NCI-H187 treated with DMSO at 0.1 percent for 48 hours (cell line): ENCODE results near the gene HSPA1L.

Experiments
- DNase-seq: peaks from one replicate; lab custom pipeline; 2025; lab: John Stamatoyannopoulos, UW

The HSPA1L gene

DNA sequence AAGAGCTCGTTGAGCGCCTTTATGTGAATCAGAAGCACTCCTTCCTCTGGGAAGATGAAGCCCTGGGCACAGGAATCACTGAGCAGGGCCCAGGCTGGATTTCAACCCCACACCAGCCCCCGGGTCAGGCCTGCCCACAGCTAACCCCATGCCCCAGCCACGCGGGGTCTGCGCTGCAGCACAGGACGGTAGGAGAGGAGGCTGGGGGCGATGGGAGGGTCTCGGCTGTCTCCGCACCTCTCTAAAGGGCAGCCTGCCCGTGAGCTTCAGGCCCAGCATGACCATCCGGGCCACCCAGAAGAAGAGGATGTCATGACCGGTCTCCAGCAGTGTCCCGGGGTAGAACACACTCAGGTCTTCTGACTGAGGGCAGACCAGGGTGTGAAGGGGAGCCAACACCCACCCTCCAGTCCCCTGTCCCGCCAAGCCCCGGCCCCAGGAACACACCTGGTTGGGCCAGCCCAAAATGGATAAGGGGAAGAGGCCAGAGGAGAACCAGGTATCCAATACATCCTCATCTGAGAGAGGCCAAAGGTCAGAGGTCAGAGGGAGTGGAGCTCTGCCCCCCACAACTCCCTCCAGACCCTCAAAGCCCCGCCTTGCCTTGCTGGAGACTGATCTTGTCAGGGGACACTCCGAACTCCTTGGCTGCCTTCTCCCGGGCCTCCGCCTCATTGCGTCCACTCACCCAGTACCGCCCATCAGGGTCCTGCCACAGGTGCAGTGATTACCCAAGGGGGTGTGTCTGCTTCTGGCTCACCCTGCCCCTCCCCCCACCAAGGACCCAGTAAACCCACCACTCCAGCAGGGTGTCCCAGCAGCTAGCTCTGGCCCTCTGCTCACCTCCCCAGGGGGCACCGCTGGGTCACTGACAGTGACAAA, 33.6 kb downstream of the HSPA1L start:
- no peak for DNase-seq

DNA sequence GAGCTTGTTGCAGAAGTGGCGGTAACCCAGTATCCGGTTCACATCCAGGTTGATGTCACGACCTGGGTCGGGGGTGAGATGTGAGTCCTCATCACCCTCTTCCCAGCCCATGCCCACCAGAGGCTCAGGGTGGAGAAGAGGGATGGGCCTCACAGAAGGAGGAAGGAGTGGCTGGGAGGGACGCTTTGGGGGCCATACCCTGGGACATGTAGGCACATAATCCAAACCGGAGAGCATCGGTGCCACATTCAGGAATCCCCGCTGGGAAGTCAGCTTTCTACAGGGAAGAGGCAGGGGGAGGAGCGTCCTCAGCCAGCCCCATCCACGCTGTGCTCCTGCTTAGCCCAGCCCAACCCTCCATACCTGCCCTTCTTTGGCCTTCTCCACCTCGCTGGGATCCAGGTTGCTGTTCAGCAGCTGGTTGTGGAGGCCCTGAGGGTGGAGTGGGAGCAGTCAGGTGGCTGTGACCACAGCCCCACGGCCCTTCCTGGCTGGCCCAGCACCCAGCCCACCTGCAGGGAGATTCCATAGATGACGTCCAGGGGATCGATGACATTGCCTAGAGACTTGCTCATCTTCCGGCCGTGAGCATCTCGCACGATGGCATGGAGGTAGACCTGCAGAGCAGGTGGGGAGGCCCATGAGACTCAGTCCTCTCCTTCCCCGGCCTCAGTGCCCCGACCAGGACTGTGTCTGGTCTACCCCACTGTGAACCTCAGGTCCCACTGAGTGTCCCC, 34.4 kb downstream of the HSPA1L start:
- DNase-seq = no peak

DNA sequence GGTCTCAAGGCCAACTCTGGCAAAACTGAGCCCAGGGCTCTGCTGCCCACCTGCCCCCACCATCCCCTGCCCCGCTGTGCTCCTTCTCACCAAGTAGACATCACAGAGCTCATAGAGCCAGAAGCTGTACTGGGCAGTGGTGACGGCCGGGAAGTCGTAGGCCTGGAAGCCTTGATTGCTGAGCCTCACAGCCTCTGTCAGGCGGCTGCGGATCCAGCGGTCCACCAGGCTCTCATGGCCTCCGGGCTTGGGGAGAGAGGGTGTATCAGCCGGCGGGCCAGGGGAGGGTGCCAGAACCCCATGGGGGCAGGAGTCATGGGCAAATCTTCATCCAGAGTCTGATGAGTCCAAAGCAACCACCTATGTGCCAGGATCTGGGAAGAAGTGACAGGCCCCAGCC, 35.2 kb downstream of the HSPA1L start:
- no peak for DNase-seq

DNA sequence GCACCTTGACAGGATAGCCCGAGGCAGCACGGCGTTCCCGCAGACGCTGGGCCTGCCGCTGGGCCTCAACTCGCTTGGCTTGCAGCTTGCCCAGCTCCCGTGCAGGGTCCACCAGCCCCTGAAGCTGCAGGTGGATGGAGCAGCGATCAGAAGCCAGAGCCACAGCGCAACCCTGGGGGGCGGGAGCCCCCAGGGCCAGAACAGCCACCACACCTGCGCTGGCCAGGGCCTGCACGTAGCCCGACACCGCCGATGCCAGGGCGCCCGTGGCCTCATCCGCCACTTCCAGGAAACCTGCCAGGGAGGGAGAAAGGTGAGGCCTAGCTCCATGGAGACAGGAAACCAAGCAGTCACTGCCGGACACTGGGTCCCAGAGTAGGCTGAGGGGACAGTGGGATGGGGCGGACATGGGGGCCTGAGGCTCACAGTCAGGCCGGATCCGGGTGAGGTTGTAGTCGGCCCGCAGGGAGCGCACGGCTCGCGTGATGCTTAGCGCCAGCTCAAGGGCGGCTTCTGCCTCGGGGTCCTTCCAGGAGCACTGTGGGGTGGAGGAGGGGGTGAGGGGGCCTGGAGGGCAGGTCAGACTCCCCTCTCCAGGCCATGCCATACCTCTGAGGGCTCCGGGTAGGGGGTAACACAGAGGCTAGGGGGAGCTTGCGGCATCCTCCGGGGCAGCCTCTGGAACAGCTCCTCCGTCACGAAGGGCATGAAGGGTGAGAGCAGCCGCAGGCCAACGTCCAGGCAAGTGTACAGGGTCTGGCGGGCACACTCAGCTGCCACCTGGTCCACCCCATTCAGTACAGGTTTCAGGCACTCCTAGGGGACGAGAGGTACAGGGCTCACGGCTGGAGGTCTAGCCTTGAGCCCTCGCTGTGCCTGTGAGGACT, 35.8 kb downstream of the HSPA1L start:
- DNase-seq = no peak

DNA sequence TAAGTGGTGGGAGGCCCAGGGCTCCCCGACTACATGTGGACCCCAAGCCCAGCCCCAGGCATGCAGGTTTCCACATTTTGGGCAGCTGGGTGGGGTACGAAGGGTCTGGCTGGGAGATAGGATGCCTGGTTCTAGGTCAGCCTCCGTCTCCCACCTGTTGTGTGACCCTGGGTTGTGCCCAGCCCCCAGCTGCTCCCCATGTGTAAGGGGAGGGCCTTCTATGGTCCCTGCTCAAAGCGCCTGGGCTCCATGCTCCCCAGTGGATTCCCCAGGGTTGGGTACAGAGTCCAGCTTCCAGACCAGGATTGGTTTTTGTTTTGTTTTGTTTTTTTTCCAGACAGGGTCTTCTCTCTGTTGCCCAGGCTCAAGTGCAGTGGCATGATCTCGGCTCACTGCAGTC, 36.9 kb downstream of the HSPA1L start:
- no peak for DNase-seq

DNA sequence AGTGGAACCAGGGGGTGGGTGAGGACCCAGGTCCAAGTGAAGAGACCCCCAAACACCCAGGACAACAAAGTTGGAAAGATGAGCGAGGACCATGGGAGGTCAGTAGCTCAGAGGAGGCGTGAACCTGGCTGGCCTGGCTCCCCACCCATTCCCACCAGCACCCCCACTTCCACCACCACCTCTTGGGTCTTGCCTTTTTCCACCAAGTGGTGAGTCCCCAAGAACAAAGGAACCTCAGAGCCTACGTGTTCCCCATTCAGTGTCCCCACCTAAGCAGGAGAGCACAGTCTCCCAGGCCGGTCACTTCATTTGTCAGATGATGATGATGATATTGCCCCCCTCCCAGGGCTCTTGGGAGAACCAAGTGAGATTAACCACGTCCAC, 37.4 kb downstream of the HSPA1L start:
- no peak for DNase-seq

DNA sequence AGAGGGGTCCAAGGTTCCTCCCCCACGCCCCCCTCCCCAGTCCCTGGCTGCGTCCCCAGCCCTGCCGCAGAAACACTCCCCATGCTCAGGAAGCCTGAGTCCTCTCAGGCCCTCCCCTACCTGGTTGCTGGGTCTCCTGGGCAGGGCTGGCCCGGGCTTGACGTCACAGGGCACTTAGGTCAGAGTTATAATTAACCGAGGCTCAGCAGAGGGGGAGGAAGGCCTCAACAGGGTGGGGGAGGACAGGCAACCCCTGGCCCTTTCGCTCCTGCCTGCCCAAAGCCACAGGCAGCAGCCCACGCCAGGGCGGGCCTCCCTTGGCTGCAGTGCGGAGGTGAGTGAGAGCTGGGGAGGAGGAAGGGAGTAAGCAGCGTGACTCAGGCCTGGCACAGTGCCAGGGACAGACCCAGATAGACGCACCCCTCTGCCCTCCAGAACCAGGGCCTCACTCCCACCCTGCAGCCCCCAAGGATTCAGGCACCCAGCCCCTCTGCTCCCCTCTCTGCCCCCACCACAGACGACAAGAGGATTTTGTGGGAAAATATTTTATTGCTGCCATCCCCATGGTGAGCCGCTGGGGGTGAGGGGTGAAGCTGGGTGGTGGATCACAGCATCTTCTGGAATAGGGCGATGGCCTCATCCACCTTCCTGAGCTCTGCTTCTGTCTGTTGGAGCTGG, 38.0 kb downstream of the HSPA1L start, which contains the start of gene VWA7:
VWA7 (minus strand) TSS at position 340 of the 678 bp plus-strand sequence. CDS start 549 bp downstream, outside the sequence.
- DNase-seq = no peak

DNA sequence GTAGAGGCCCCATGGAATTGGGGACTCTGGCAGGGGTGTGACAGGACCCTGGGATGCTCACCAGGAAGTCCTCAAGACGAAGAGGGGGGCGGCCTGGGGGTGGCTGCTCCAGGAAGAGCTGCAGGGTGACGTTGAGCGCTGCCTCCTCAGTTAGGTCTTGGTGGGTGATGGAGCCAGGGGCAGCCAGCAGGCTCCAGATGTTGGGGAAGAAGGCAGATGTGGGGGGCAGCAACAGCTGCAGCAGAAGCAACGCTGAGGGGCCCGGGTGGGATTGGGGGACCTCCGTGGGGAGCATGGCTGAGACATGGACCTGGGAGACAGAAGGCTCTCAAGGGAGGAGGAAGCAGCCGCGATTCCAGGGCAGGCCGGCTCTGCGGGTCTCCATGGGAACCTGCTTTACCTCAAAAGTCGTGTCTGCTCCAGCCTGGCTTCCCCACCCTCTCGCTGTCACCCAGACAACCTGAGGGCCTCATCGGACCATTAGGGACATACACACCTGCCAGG, 38.5 kb downstream of the HSPA1L start:
- no peak for DNase-seq

DNA sequence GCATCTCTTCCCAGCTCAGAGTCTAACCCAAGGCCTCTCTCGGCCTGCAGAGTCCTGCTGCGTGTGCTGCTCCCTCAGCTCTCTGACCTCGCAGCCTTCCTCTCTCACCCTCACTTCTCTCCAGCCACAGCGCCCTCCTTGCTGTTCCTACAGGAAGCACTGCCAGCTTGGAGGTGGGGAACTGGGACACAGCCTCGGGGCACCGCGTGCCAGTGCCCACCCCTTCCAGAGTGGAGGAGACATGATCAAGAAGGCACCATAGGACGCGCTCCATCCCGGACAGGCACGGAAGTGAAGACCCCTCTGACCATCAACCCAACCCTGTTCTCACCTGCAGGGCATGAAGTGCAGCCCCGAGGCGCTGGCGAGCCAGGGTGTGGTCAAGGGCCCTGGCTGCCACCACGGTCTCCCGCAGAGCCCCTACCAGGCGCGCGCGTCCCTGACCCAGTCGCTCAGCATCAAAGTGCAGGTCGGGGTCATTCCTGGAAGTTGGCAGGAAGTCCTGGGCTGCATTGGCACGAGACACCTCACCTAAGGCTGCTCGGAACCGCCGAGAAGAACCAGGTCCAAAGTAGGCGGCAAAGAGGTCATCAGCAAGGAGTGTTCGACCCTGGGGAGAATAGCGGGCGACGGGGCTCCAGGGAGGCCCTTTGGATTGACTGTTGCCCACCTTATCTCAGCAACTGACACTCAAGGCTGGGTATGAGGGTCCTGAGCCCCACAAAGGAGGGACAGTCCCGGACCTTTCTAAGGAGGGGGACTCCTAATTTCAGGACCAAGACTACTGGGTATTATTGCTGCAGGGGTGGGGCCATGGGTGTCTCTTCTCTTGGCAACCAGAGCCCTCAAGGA, 39.2 kb downstream of the HSPA1L start:
- DNase-seq = no peak

DNA sequence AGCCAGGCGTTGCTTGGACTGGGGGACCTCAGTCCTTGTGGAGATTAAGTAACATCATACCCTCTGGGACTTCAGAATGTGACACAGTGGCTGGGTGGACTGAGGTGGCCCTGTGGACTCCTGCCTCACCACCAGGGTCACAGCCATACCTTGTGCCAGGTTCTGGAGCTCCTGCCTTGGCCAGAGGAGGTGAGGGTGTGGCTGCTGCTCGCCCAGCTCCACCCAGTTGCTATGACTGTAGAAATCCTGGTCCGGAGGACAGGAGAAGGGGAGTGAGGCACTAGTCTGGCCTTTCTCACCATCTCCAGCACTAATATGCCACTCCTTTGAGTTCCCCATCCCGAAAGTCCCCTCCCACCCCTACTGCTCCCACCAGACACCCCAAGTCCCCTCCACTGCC, 39.9 kb downstream of the HSPA1L start:
- DNase-seq = no peak

DNA sequence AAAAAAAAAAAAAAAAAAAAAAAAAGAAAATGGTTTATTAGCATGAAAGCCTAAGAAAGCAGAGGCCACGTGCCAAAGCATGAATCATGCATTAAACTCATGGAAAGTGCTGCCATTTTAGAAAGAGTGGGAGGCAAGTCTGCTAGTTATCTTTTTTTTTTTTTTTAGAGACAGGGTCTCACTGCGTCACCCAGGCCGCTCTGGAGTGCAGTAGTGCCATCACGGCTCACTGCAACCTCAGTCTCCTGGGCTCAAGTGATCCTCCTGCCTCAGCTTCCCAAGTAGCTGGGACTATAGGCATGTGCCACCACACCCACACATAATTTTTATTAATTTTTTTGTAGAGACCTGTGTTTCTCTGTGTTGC, 43.1 kb downstream of the HSPA1L start:
- DNase-seq = no peak

DNA sequence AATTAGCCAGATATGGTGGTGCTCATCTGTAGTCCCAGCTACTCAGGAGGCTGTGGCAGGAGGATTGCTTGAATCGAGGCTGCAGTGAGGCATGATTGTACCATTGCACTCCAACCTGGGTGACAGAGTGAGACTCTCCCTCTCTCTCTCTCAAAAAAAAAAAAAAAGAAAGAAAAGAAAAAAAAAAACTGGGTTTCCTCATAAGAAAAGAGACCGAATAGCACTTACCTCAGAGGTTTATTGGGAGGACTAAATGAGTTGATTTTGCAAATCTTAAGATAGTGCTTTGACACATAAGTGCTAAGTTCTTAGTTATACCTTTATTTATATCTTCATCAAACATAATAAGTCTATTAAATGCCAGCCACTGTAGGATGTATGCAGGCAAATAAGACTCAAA, 44.2 kb downstream of the HSPA1L start:
- no peak for DNase-seq

DNA sequence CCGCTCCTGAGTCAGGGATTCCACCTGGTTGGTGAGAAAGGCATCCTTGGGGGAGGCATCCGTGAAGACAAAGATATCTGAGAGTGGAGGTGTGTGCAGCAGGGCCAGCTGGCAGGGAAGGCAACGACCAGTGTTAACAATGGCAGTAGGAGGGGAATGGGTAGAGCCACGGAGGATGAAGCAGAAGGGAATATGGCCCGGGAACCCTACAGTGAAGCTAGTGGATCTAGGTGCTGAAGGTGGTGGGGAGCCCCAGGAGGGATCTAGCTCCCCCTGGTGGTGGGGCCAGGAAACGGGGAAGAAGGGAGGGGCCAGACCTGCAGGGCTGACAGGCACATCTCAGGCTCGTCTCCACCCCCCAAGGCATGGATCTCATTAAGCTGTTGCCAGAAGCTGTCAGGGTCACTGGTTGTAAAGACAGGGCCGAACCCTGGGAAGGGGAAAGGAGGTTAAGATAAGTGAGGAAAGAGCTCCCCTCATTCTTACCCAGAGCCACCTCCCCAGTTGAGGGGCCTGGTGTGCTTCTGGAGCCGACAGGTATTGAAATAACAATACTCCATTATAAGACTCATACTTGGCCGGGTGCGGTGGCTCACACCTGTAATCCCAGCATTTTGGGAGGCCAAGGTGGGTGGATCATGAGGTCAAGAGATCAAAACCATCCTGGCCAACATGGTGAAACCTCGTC, 45.3 kb downstream of the HSPA1L start:
- no peak for DNase-seq

DNA sequence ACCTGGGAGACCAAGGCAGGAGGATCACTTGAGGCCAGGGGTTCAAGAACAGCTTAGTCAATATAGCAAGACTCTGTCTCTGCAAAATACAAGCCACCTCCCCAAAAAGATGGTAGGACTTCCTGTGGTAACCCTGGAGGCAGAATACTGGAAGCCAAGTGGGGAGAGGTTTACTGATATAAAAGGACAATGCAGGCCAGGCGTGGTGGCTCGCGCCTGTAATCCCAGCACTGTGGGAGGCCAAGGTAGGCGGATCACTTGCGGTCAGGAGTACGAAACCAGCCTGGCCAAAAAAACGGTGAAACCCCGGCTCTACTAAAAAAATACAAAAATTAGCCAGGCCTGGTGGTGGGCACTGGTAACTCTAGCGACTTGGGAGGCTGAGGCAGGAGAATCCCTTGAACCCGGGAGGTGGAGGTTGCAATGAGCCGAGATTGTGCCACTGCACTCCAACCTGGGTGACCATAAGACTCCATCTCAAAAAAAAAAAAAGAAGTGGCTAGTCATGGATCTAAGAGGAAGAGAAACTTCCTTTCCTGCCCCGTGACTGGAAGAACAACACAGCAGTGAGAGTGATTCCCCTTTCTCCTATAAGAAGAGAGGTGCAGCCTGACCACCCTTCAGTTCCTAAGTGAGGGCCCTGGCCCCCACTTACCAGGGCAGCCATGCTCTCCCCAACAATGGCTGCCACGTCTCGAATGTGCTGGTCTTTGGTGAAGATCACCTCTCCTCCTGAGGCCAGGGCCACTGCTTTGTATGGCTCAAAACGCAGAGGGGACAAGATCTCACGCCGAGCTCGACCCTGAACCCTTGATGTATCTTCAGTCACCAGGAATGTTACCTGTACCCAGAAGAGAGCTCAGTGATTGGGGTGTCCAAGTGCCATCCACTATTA, 46.5 kb downstream of the HSPA1L start:
- DNase-seq = no peak

DNA sequence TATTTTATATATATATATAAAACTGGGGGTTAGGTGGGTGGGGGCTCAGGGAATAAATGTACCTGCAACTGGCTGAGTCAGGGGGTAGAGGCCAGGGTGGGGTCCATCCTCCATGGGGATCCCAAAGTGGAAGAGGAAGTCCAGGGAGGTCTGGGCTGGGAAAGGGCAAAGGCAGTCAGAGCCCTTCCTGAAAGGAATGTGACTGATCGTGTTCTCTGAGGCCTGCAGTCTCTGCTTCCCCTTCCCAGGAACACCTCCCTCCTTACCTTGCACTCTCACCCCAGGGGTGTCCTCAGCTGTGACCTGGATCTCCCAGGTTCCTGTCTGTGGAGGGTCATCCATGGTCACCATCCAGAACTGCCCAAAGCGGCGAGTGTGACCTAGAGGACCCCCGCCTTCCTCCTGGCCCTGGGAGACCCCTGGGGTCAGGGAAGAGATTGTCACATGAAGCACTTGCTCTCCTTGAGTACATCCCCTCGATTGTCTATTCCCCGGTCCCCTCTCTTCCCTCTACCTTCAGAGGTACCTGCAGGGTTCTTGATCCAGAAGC, 47.9 kb downstream of the HSPA1L start:
- DNase-seq = no peak

DNA sequence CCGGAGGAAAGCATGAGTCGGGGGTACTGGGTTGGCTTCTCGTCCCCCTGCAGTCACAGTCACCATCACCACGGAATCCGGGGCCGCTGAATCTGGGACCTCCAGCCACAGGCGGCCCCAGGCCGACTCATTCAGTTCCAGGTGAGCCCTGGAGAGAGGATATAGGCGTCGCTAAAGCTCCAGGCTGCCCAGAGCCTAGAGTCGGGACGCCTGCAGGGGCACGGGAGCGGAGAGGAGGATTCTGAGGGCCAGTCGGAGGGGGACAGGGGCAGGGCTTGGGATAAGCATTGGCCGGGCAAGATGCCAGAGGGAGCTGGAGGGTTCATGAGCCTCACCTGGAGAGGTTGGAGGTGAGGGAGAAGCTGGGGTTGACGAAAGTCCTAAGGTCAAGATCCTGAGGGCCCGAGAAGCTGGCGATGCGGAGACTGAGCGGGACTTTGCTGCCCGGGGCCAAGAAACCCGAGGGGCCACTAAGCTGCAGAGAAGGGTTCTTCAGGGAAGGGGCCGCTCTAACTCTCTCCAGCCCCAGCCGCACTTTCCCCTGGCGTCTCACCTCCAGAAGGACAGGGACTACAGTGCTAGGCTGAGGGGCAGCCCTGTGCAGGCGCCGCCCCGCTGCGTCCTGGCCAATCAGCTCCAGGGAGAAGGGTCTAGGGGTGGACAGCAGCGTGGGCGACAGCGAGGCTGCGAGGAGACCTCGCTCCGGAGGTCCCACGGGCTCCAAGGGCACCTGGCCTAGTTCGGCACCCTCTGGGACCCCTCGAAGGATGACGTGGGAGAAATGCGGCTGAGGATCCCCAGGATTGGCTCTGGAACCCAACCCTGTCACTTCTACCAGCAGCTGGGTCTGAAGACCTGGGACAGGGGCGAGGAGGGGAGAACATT, 48.9 kb downstream of the HSPA1L start:
- DNase-seq = no peak

DNA sequence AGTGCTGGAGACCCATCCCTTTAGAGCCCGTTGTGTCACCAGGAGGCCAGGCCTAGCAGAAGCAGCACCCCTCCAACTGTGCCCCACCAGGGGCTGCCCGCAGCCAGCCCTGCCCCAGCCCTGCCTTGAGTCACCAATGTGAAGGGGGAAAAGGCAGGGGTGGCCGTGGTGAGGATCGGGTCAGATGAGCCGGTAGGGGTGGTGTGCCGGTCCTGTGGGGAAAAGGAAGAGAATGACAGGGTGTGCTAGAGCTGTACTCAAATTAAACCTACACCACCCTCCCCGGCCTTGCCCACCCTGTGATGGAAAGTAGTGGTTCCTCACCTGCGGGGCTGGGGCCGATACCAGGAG, 49.5 kb downstream of the HSPA1L start:
- DNase-seq = no peak

DNA sequence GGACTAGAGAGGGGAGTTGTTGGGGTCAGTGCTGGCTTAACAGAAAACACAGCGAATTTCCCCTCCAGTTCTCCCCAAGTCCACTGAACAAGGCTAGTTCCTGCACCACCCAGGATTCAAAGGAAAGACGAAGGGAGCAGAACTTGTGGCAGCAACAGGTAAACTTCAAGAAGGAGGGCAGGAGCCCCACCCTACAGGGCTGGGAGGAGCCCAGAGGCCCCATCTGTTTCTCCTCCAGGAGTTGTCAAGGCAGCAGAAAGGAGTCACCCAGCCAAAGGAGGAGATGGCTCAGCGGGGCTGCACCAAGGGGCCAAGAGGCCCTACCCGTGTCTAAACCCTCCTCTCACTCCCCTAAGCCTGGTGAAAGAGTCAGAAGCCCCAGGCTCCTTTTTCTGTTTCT, 50.9 kb downstream of the HSPA1L start:
- DNase-seq = no peak
